ENCODE measurements around the gene HES4.
"Not testable (repeated sequence)": the region's sequence is repeated elsewhere in the genome, so short reads cannot be mapped to it uniquely, and the experiment has no call there.

HES4 gene

DNA sequence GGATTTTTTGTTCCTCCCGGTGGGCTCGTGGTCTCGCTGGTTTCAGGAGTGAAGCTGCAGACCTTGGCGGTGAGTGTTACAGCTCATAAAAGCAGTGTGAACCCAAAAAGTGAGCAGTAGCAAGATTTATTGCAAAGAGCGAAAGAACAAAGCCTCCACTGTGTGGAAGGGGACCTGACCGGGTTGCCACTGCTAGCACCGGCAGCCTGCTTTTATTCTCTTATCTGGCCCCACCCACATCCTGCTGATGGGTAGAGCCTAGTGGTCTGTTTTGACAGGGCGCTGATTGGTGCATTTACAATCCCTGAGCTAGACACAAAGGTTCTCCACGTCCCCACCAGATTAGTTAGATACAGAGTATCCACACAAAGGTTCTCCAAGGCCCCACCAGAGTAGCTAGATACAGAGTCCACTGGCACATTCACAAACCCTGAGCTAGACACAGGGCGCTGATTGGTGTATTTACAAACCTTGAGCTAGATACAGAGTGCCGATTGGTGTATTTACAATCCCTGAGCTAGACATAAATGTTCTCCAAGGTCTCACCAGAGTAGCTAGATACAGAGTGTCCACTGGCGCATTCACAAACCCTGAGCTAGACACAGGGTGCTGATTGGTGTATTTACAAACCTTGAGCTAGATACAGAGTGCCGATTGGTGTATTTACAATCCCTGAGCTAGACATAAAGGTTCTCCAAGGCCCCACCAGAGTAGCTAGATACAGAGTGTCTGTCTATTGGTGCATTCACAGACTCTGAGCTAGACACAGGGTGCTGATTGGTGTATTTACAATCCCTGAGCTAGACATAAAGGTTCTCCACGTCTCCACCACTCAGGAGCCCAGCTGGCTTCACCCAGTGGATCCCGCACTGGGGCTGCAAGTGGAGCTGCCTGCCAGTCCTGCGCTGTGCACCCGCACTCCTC lies 17.8 kb upstream of the HES4 start:
- not testable (repeated sequence) for DNase-seq

DNA sequence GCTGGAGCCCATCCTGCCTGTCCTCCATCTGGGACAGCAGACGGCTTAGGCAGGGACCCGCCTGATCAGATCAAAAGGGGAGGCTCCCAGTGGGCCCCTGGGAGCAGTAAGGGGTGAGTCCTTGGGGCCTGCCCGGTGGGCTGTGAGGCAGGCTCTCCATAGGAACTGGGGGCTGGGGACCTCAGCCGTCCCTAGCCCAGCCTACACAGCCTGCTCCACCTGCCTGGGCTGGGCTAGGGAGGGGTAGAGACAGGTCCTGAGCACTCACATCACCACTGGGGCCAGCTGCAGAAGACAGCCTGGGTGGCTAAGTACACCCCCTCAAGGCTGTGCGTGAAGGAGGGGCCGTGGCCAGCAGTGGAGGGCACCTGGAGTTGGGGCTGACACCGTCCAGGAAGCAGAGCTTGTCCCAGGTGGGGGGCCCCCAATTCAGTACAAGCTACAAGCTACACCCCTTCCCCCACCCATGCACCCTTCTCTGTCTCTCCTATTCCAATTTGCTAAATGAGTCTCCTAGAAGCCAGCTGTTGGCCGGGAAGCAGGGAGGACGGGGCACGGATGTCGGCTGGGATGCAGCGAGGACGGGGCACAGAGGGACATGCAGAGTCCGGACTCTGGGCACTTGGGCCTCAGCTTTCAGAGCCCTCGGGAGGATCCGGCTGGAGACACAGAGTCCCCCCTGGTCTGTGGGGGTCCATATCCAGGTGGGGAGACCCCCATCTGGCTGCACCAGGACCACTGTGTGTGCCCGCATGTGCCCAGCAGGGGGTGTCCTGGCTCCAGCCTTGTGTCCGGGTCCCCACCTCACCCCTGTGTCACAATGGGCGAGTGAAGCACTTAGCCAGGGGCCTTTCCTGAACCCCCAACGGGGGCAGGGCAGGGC lies 15.1 kb upstream of the HES4 start:
- DNase-seq: no peak

DNA sequence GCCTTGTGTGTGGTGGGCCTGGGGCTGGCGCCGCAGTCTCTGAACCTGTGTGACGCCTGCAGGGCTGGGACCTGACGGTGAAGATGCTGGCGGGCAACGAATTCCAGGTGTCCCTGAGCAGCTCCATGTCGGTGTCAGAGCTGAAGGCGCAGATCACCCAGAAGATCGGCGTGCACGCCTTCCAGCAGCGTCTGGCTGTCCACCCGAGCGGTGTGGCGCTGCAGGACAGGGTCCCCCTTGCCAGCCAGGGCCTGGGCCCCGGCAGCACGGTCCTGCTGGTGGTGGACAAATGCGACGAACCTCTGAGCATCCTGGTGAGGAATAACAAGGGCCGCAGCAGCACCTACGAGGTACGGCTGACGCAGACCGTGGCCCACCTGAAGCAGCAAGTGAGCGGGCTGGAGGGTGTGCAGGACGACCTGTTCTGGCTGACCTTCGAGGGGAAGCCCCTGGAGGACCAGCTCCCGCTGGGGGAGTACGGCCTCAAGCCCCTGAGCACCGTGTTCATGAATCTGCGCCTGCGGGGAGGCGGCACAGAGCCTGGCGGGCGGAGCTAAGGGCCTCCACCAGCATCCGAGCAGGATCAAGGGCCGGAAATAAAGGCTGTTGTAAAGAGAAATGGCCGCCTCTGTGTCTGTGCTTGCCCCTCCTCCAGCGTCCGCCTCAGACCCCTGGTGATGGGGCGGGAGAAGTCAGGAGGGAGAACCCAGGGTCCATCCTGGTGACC lies 14.2 kb upstream of the HES4 start:
- DNase-seq: no peak

DNA sequence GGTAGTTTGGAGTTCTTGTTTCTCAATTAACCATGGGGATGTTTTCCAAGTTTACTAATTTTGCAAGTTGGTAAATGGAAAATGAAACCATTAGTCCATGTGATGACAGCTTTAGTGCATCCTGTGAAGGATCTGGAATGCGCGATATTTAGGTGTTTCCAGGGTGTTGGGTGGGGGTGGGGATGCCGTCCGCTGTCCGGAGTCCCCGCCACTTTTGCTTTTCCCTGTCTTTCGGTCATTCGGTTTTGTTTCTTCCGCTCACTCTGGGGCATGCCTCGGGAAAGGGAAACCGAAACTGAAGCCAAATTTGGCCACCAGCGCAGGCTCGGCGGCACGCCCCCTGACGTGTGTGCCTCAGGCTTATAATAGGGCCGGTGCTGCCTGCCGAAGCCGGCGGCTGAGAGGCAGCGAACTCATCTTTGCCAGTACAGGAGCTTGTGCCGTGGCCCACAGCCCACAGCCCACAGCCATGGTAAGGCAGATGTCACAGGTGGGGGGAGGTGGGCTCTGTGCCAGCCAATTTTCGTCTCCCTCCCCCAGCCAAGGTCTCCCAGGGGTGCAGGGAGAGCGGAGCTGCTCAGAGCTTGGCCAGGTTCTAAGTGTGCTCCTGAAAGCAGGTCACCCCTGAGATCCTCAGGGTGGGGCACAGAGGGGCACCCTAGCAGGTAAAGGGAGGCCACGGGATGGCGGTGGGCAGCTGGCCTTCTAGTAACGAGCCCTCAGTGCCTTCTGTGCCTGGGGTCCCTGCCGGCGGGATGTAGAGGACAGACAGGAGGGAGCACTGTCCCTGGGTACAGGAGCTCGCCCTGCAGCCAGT lies 13.4 kb upstream of the HES4 start, which contains the start of gene ISG15:
ISG15 (plus strand) TSS at position 393 of the 817 bp plus-strand sequence; CDS start at position 470, 77 bp downstream.
- DNase-seq: peak; percentile 84

DNA sequence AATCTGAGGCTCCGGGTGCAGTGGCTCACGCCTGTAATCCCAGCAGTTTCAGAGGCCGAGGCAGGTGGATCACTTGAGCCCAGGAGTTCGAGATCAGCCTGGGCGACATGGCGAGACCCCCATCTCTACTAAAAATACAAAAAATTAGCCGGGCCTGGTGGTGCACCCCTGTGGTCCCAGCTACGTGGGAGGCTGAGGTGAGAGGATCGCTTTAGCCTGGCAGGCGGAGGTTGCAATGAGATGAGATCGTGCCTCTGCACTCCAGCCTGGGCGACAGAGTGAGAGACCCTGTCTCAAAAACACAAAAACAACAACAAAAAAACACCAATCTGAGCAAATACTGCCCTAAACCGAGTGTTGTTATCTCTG lies 12.8 kb upstream of the HES4 start:
- not testable (repeated sequence) for DNase-seq

DNA sequence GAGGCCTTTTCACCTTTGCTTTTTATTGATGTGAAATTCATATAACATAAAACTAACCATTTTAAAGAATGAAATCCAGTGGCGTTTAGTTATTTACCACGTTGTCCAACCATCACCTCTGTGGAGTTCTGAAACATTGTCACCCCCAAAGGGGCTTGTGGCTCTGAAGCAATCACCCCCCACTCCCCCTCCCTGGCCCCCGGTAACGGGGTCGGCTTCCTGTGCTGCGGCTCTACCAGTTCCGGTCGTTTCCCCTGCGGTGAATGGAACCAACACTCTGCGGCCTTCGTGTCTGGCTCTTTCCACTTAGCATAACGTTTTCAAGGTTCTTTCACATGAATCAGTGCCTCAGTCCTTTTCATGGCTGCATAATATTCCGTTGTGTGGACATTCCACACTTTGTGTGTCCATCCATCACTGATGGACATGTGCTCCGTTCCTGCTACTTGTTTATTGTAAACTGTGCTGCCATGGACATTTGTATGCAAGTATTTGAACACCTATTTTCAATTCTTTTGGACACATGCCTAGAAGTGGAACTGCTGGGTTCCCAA lies 11.6 kb upstream of the HES4 start:
- DNase-seq: no peak

DNA sequence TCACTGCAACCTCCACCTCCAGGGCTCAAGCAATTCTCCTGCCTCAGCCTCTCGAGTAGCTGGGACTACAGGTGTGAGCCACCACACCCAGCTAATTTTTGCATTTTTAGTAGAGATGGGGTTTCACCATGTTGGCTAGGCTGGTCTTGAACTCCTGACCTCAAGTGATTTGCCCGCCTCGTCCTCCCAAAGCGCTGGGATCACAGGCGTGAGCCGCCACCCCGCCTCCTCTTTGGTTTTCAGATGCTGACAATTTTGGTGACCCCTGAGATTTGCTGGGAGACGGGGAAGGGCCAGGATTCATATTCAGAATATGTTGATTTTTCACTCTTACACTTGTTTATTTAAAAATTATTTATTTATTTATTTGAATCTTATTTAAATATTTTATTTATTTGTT lies 10.2 kb upstream of the HES4 start:
- DNase-seq: not testable (repeated sequence)

DNA sequence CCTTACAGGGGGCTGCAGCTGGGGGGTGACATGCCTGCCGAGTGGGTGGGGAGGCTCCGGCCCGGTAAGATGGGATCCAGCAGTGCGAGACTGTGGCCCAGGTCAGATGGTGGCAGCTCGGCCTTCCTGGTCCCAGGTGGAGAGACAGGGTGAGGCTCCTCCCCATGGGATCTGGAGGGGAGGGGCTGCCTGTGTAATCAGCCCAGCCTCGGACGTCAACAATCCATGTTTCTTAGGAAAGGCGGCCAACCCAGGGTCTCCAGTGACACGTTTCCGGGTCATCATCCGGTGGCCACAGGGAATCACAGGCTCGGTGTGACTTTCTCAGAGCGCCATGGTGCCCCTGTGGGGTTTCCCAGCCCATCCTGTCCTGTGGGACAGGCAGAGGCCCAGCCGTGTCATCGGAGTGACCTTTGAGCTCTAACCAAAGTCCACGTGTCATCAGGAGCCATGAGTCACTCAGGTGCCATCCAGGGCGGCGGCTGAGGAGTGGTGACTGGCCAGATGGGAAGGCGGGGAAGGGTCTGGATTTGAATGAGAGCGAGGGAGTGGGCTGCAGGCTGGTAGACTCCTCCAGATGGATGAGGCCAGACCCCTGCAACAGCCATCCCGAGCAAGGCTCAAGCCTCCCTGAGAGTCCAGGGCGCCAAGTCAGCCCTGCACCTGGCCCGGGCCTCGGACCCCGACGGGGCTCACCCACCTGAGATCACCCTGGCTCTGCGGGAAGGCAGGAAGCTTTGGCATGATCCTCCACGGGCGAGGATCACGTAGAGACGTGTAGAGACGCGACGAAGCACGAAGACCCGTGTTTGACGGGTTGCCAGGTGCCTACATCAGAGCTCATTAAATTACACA lies 6.6 kb upstream of the HES4 start:
- DNase-seq: no peak

DNA sequence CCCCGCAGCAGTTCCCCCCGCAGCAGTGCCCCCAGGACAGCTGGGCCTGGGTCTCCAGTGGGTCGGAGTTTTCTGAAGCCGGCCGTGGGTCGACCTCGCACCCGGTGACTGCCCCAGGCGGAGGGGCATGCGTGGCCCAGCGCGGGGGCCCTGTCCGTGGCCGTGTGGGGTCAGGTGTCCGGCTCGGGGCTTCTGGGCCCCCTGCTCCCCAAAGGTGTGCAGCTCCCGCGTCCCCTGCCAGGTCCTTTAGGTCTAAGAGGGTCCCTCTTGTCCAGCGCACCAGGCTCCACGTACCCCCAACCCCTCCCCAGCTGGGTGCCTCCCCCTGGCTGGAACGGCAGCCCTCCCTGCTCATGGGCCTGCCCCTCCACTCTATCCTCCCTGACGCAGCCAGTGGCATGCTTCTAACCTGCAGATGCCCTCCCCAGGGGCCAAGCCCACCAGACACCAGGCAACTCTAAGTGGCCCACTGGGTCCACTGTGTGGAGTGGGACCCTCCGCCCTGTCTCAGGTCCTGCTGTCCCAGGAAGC lies 5.9 kb upstream of the HES4 start:
- DNase-seq: no peak

DNA sequence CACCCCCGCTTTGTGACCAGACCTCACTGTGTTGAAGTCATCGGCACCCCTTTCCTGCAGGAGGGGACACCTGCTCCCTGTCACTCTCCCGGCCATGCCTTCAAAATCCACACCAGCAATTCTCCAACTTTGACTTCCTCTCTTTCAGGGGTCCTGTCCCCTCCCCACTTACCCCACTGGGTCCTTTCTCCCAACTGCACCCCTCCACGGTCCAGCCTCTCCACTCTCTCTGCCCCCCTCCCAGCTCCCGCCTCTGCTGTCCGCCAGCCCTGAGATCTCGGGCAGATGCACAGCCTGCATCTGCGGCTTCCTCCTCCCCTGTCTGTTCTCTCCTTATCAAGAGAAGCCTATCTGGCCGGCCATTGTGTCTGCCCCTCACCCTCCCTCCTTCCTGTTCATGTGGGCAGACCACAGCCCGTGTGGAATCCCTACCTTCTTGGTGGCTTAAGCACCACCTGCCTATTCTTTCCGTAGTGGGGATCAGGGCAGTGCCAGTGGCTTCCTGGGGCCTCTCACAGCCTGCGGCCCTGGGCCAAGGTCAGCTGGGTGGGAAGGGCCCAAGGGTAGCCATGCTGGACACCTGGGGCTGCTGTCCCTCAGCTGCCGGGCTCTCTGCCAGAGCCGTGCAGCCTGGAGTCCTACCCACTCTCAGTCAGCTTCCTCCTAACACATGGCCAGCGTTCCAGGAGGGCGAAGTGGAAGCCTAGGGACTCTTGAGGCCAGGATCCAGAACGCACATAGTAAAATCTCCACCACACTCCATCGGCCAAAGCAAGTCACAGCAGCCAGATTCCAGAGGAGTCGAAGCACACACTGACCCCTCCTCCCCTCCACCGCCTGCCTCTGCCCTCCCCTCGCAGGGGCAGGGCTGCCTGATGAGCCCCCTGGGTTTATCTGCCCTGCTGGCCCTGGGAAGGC lies 5.1 kb upstream of the HES4 start:
- DNase-seq: no peak

DNA sequence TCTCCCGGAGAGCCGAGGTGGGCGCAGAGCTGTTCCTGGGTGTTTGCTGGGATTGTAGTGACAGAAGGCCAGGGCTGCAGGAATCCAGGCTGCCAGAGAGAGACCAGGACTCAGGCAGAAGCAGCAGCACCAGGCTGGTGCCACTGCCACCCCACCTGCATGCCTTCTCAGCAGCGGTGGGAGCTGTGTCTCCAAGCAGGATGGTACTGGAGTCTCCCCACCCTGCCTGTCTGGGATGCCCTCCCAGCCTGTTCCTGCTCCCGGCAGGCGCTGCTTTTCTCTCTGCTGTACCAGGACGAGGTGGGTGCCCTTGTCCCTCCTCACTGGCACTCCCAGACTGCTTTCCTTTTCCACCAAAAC lies 4.5 kb upstream of the HES4 start:
- DNase-seq: no peak

DNA sequence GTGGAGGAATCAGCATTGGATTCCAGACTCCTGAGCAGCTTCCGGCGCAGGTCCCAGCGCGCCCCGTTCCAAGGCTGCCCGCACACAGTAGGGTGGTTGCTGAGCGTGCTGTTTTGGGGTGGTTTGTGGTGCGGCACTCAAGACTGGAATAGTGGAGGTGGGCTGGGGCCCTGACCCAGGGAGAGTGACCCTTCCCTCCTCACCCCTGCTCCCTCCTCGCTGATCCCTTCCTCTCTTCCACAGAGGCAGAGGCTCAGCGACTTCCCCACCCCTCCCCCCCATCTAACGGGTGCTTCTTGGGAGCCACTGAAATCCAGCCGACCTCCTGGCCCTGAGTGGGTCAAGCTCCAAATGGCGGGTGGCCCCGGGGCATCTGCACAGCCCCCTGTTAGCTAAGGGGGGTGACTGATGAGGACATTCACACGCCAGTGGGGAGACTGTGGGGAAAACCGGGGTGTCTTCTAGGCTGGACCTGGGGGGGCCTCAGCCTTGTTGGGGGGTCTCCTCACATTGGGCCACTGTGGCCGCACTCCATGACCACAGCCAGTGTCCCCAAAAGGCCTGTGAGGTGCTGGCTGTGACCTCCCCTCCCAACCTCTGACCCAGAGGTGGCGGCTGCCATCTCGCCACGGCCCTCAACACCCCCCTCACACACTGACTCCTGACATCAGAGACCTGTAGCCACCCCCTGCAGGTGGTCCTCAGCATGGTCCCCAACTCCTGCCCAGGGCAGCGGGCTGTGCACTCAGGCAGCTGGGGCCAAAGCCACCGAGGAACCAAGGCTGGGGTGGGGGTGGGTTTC lies 3.9 kb upstream of the HES4 start:
- no peak for DNase-seq

DNA sequence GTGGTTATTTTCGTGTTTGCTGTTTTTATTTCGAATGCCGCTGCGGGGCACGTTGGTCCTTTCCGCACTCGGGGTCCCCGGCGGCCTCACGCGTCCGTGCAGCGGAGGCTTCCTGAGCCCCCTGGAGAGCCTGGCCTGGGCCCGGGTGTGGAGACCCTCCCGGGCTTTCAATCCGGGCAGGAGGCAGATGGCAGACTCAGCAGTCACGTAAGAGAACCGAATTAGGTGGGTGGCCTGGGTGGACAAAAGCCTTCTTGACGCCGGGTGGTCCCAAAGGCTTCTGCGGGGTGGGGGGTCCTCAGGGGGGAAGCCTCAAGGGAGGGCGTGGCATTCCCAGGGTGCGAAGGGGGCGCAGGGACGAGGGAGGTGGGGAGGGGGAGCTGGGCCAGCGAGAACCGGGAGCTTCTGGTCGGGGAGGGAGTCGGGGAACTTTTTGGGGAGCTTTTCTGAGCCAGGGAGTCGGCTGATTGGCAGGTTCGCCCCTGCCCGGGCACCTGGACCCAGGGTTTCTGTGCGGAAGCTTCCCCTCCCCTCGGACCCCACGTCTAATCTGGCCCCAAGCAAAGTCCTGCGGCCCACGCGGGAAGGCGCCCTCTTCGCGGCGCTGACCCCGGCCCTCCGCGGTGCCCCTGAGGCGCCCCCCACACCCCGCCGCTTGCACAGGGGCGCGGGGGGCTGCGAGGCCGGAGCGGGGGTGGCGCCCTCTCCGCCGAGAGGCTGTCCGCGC lies 1.3 kb upstream of the HES4 start:
- DNase-seq: no peak

DNA sequence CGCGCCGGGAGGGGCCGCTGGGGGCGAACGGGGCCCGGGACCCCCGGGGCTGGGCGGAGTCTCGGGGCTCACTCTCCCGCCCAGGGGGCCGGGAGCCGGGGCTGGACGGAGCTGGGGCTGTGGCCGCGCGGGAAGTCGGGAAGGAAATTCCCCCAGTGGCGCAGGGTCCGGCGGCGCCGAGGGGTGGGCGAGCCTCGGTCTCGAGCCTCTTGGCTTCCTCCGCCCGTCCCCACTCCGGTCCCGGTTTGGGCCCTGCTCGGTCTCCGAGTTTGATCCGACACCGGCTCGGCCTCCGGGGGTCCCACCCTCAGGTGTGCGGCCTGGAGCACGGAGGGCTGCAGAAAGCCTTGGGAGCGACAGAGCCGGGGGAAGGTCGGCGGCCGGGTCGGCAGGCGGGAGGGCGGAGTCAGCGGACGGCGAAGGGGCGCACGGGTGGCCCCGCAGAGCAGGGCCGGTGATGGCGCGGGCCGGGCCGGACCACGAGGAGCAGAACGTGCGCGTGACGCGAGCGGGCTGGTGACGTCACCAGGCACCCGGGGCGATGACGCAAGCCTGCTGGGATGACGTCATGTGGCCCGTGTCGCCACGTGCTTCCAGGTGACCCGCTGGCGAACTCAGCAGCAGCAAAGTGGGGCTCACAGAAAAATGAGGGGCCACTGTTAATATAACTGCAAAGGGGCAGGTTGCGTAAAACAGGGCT lies 610 bp upstream of the HES4 start:
- peak; percentile 79 for DNase-seq

DNA sequence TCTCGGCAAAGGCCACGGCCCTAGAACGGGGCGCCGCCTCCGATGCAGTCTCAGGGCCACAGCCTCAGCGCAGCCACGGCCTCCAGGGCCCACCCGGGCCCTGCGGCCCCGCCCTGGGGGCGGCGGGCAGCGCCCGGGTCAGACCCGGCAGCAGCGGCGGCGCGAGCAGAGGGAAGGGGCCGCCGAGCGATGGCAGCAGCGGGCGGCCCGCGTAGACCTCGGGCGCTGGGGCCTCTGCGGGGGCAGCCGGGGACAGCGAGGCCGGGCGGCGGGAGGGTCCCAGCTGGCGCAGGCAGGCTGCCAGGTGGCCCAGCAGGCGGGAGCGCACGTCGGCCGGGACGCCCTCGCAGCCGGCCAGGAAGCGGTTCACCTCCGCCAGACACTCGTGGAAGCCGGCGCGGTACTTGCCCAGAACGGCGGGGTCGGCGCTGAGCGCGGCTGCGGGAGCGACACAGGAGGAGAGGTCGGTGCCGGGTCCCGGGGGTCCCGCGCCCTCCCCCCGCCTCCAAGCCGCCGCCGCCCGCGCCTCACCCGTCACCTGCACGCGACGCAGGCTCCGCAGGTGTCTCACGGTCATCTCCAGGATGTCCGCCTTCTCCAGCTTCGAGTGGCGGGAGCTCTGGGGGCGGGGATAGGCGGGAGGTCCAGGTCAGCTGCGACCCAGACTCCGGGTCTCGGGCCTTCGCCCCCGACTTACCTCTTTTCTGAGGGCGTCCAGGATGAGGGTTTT lies 737 bp downstream of the HES4 start:
- DNase-seq: no peak

DNA sequence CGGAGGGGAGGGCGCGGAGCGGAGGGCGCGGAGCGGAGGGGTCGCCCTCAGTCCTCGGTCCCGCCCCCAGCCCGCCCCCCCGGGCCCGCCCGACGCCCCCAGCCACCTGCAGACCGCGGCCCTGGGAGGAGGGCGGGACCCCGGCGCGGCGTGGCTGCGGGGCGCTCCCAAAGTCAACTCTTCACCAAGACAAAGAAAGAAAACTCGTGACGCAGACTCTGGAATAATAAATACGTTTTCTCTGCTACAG lies 1.2 kb downstream of the HES4 start:
- no peak for DNase-seq
